HEK293 (cell line): ENCODE data around the gene KCNJ2.

ENCODE experiments used
- CTCF ChIA-PET: fragments of 350-600 bp; formaldehyde crosslinking; extraction: SDS; loops from one replicate; lab custom pipeline; 2021; ENCODE audit warnings: antibody characterized with exemption; lab: Yijun Ruan, JAX
- POLR2A ChIA-PET: fragments of 300-600 bp; formaldehyde crosslinking; extraction: SDS; loops from one replicate; lab custom pipeline; 2020; ENCODE audit warnings: antibody characterized with exemption, inconsistent platforms; lab: Yijun Ruan, JAX
- H3K27ac ChIP-seq: fragments of 200-500 bp; sonication (Bioruptor generic); 2 replicates; pipeline ENCODE4 v1.5.1; 2014; ENCODE audit warnings: low read depth, low read length, control low read depth, inconsistent platforms; ENCODE audit errors: extremely low read depth
- H3K36me3 ChIP-seq, 2 experiments: fragments of 200-500 bp in 1 of 2; sonication (Bioruptor generic) in 1 of 2; 1 replicate in 1 of 2; 2 replicates in 1 of 2; pipeline ENCODE4 v1.5.1; 2014 to 2017; ENCODE audit warnings: inconsistent platforms in 2 of 2, low read length in 2 of 2; ENCODE audit not compliant: control insufficient read depth in 2 of 2, insufficient read depth in 1 of 2
- H3K4me1 ChIP-seq: fragments of 200-500 bp; sonication (Bioruptor generic); 2 replicates; pipeline ENCODE4 v1.5.1; 2014; ENCODE audit warnings: mild to moderate bottlenecking, low read length, inconsistent platforms; ENCODE audit not compliant: control insufficient read depth, insufficient read depth
- H3K4me3 ChIP-seq: 2 replicates; pipeline ENCODE4 v1.5.1; 2011; ENCODE audit warnings: low read depth, mild to moderate bottlenecking, control low read depth, low read length, moderate library complexity
- H3K9me3 ChIP-seq: fragments of 200-500 bp; sonication (Bioruptor generic); 2 replicates; pipeline ENCODE4 v1.5.1; 2014; ENCODE audit warnings: low read depth, low read length, inconsistent platforms; ENCODE audit not compliant: control insufficient read depth, insufficient read depth
- KLF8 ChIP-seq: fragments of 450-650 bp; formaldehyde crosslinking; IDR thresholded peaks from 2 replicates; pipeline ENCODE4 v1.5.1; 2016; ENCODE audit warnings: missing biosample characterization, missing genetic modification characterization
- PRDM10 ChIP-seq: fragments of 450-650 bp; formaldehyde crosslinking; IDR thresholded peaks from 2 replicates; pipeline ENCODE4 v1.5.1; 2016; ENCODE audit warnings: missing biosample characterization, missing genetic modification characterization
- PRDM6 ChIP-seq: fragments of 450-650 bp; formaldehyde crosslinking; IDR thresholded peaks from 2 replicates; pipeline ENCODE4 v1.5.1; 2017; ENCODE audit warnings: missing biosample characterization, missing genetic modification characterization
- ZBTB1 ChIP-seq: fragments of 450-650 bp; formaldehyde crosslinking; IDR thresholded peaks from 2 replicates; pipeline ENCODE4 v1.5.1; 2016; ENCODE audit warnings: missing biosample characterization, missing genetic modification characterization
- ZBTB17 ChIP-seq: fragments of 450-650 bp; formaldehyde crosslinking; IDR thresholded peaks from 2 replicates; pipeline ENCODE4 v1.5.1; 2016; ENCODE audit warnings: missing biosample characterization, missing genetic modification characterization
- ZBTB44 ChIP-seq: fragments of 450-650 bp; IDR thresholded peaks from 2 replicates; pipeline ENCODE4 v1.5.1; 2018; ENCODE audit warnings: missing biosample characterization, mild to moderate bottlenecking, missing genetic modification characterization
- ZBTB48 ChIP-seq: fragments of 450-650 bp; formaldehyde crosslinking; IDR thresholded peaks from 2 replicates; pipeline ENCODE4 v1.5.1; 2016; ENCODE audit warnings: missing biosample characterization, missing genetic modification characterization
- ZNF121 ChIP-seq: fragments of 450-650 bp; formaldehyde crosslinking; IDR thresholded peaks from 2 replicates; pipeline ENCODE4 v1.5.1; 2016; ENCODE audit warnings: missing biosample characterization, missing genetic modification characterization
- ZNF133 ChIP-seq: fragments of 450-650 bp; formaldehyde crosslinking; IDR thresholded peaks from 2 replicates; pipeline ENCODE4 v1.5.1; 2016; ENCODE audit warnings: missing biosample characterization, missing genetic modification characterization
- ZNF16 ChIP-seq: fragments of 450-650 bp; formaldehyde crosslinking; IDR thresholded peaks from 2 replicates; pipeline ENCODE4 v1.5.1; 2016; ENCODE audit warnings: low read depth, missing biosample characterization, missing genetic modification characterization
- ZNF18 ChIP-seq: fragments of 450-650 bp; formaldehyde crosslinking; IDR thresholded peaks from 2 replicates; pipeline ENCODE4 v1.5.1; 2016; ENCODE audit warnings: missing biosample characterization, missing genetic modification characterization
- ZNF19 ChIP-seq: fragments of 450-650 bp; formaldehyde crosslinking; IDR thresholded peaks from 2 replicates; pipeline ENCODE4; 2016; ENCODE audit warnings: missing biosample characterization, missing genetic modification characterization, low read depth
- ZNF335 ChIP-seq: fragments of 450-650 bp; formaldehyde crosslinking; conservative IDR thresholded peaks from 2 replicates; pipeline ENCODE4 v1.5.1; 2016; ENCODE audit warnings: missing biosample characterization, missing genetic modification characterization
- ZNF362 ChIP-seq: fragments of 450-650 bp; formaldehyde crosslinking; IDR thresholded peaks from 2 replicates; pipeline ENCODE4 v1.5.1; 2016; ENCODE audit warnings: missing biosample characterization, missing genetic modification characterization
- ZNF473 ChIP-seq: fragments of 450-650 bp; formaldehyde crosslinking; IDR thresholded peaks from 2 replicates; pipeline ENCODE4 v1.5.1; 2017; ENCODE audit warnings: missing biosample characterization, missing genetic modification characterization
- ZNF560 ChIP-seq: fragments of 450-650 bp; formaldehyde crosslinking; IDR thresholded peaks from 2 replicates; pipeline ENCODE4 v1.5.1; 2017; ENCODE audit warnings: missing biosample characterization, missing genetic modification characterization, borderline replicate concordance
- ZNF777 ChIP-seq: fragments of 450-650 bp; formaldehyde crosslinking; IDR thresholded peaks from 2 replicates; pipeline ENCODE4 v1.5.1; 2017; ENCODE audit warnings: missing biosample characterization, missing genetic modification characterization, borderline replicate concordance
- ZNF785 ChIP-seq: fragments of 450-650 bp; formaldehyde crosslinking; IDR thresholded peaks from 2 replicates; pipeline ENCODE4 v1.5.1; 2016; ENCODE audit warnings: missing biosample characterization, missing genetic modification characterization
- ZNF843 ChIP-seq: fragments of 450-650 bp; formaldehyde crosslinking; IDR thresholded peaks from 2 replicates; pipeline ENCODE4 v1.5.1; 2016; ENCODE audit warnings: missing biosample characterization, missing genetic modification characterization
- ZXDB ChIP-seq: fragments of 450-650 bp; formaldehyde crosslinking; IDR thresholded peaks from 2 replicates; pipeline ENCODE4 v1.5.1; 2016; ENCODE audit warnings: missing biosample characterization, missing genetic modification characterization

The KCNJ2 gene

GRCh38 chr17:70190959-70191805 is 21.9 kb downstream of the KCNJ2 start (continued):
- TF ChIP-seq ZBTB17 (tag by site-specific recombination) = peak; percentile 60
- TF ChIP-seq PRDM10 (tag by site-specific recombination) = peak; percentile 86
- peak; percentile 86 for TF ChIP-seq PRDM6 (tag by site-specific recombination)
- TF ChIP-seq ZNF16 (tag by site-specific recombination) = no peak
- peak; percentile 82 for TF ChIP-seq ZNF843 (tag by site-specific recombination)
- 0 out of 2 replicates have a peak, but pooled peaks have one; percentile 43 for TF ChIP-seq ZBTB48 (tag by site-specific recombination)
- TF ChIP-seq ZNF362 (tag by site-specific recombination) = peak; percentile 76
- peak; percentile 87 for TF ChIP-seq ZXDB (tag by site-specific recombination)
- no peak for TF ChIP-seq ZNF121 (tag by site-specific recombination)
- TF ChIP-seq ZNF785 (tag by site-specific recombination) = no peak
- TF ChIP-seq ZNF18 (tag by site-specific recombination) = 0 out of 2 replicates have a peak, but pooled peaks have one; percentile 33
- peak; percentile 47 for TF ChIP-seq KLF8

- peaks cover 12% of the 10 kb centered on the region for H3K4me1 ChIP-seq
- CTCF ChIA-PET = interaction anchor here (0.7 kb wide), 1 partner anchor 27 kb away, joined by 7 read pairs; no protein-coding TSS in a partner anchor
- TF ChIP-seq ZNF473 (tag by site-specific recombination) = no peak
- TF ChIP-seq ZNF19 (tag by site-specific recombination) = no peak
- no peak for TF ChIP-seq ZNF777 (tag by site-specific recombination)
- no peak for TF ChIP-seq ZBTB44 (tag by site-specific recombination)
- no peak for TF ChIP-seq ZBTB1 (tag by site-specific recombination)
- no peak for TF ChIP-seq ZNF335 (tag by site-specific recombination)
- no peak for TF ChIP-seq ZNF133 (tag by site-specific recombination)
- no peak for TF ChIP-seq ZNF18 (tag by site-specific recombination)
- TF ChIP-seq ZNF560 = no peak
- TF ChIP-seq, all 188 proteins: peak for 0
- POLR2A ChIA-PET = no interaction called here
- no peak overlapping the region for H3K4me3 ChIP-seq
- no peak overlapping the region for H3K27ac ChIP-seq
- no peaks in the 10 kb centered on the region for H3K36me3 ChIP-seq
- H3K9me3 ChIP-seq = no peaks in the 10 kb centered on the region
Measured at GRCh38 chr17:70195091-70195490, 25.8 kb downstream of the KCNJ2 start.
